GM23248 (cell line): ENCODE results near the gene DNAJC12. TPM values are rescaled to one million over a fixed set of nuclear protein-coding genes. Genes with fewer than 3 reads are reported as not detected.

Experiments used
- DNase-seq: peaks from one replicate; pipeline ENCODE4 v3.0.0-alpha.2; 2015
- H2AFZ ChIP-seq: fragments of 200-600 bp; sonication (generic); 2 replicates; pipeline ENCODE4 v1.6.1; 2016; ENCODE audit warnings: antibody characterized with exemption
- H3F3A ChIP-seq: fragments of 200-600 bp; sonication (generic); 2 replicates; pipeline ENCODE4 v1.6.1; 2016; ENCODE audit warnings: mild to moderate bottlenecking, antibody characterized with exemption, mixed run types; ENCODE audit not compliant: insufficient read depth
- H3K27ac ChIP-seq: fragments of 200-600 bp; sonication (generic); 2 replicates; pipeline ENCODE4 v1.5.1; 2016; ENCODE audit warnings: mild to moderate bottlenecking
- H3K27me3 ChIP-seq: fragments of 200-600 bp; sonication (generic); replicated peaks from 2 replicates; pipeline ENCODE4 v1.6.1; 2016; ENCODE audit warnings: mild to moderate bottlenecking; ENCODE audit not compliant: insufficient read depth
- H3K36me3 ChIP-seq: fragments of 200-600 bp; sonication (generic); 2 replicates; pipeline ENCODE4 v1.6.1; 2016; ENCODE audit warnings: low read depth, mild to moderate bottlenecking
- H3K4me1 ChIP-seq: fragments of 200-600 bp; sonication (generic); 2 replicates; pipeline ENCODE4 v1.6.1; 2016; ENCODE audit warnings: mild to moderate bottlenecking; ENCODE audit not compliant: insufficient read depth
- H3K4me2 ChIP-seq: fragments of 200-600 bp; sonication (generic); one replicate; pipeline ENCODE4 v1.6.1; 2016; ENCODE audit warnings: mild to moderate bottlenecking; ENCODE audit not compliant: unreplicated experiment
- H3K4me3 ChIP-seq: fragments of 200-600 bp; sonication (generic); 2 replicates; pipeline ENCODE4 v1.5.1; 2016; ENCODE audit warnings: mild to moderate bottlenecking
- H3K79me2 ChIP-seq: fragments of 200-600 bp; sonication (generic); 2 replicates; pipeline ENCODE4 v1.6.1; 2016; ENCODE audit warnings: mild to moderate bottlenecking; ENCODE audit not compliant: insufficient read depth
- H3K9ac ChIP-seq: fragments of 200-600 bp; sonication (generic); 2 replicates; pipeline ENCODE4 v1.6.1; 2016; ENCODE audit warnings: mild to moderate bottlenecking
- H3K9me2 ChIP-seq: fragments of 200-600 bp; sonication (generic); 2 replicates; pipeline ENCODE4 v1.6.1; 2016; ENCODE audit warnings: mixed run types, mild to moderate bottlenecking, moderate library complexity; ENCODE audit not compliant: insufficient read depth
- H3K9me3 ChIP-seq: fragments of 200-600 bp; sonication (generic); one replicate; pipeline ENCODE4 v1.6.1; 2017; ENCODE audit warnings: low read depth
- H4K20me1 ChIP-seq: fragments of 200-600 bp; sonication (generic); 2 replicates; pipeline ENCODE4 v1.6.0; 2016; ENCODE audit not compliant: insufficient read depth
- EZH2 ChIP-seq: fragments of 200-600 bp; sonication (generic); IDR thresholded peaks from 2 replicates; pipeline ENCODE4 v1.6.1; 2018; ENCODE audit warnings: antibody characterized with exemption, mild to moderate bottlenecking; ENCODE audit not compliant: insufficient read depth, poor library complexity, severe bottlenecking
- EZH2phosphoT487 ChIP-seq: fragments of 200-600 bp; sonication (generic); IDR thresholded peaks from 2 replicates; pipeline ENCODE4 v1.6.1; 2018; ENCODE audit warnings: antibody characterized with exemption, moderate library complexity, mild to moderate bottlenecking, low read depth; ENCODE audit not compliant: insufficient read depth
- WGBS, 2 experiments: methylation state at CpG; one replicate each; pipeline ENCODE4 v1.1.6; 2015 to 2017; ENCODE audit warnings: low lambda C conversion rate in 2 of 2, low coverage in 1 of 2; ENCODE audit errors: missing lambda C conversion rate in 2 of 2; 5-methylcytosine and 5-hydroxymethylcytosine counted together
- in situ Hi-C: fragments of 300-500 bp; cut with MboI; formaldehyde crosslinking; loops from 2 replicates; pipeline ENCODE4 v1.15.0; 2020
- polyA plus RNA-seq: library from polyadenylated mRNA; unstranded; fragments of >200 nt; fragmentation: Nextera tagmentation; extraction: Ambion mirVana; gene quantifications from 2 replicates; pipeline ENCODE4 v1.2.1, GENCODE V29; 2016
- total RNA-seq: library from RNA; depleted of rRNA; stranded (reverse); fragments of >200 nt; shearing (Covaris generic); gene quantifications from 2 replicates; pipeline ENCODE4 v1.2.3, GENCODE V29; 2014

DNAJC12 gene
- total and polyA plus RNA-seq, 2 experiments from 2014 or later: 0.76 to 1.2 TPM

DNA sequence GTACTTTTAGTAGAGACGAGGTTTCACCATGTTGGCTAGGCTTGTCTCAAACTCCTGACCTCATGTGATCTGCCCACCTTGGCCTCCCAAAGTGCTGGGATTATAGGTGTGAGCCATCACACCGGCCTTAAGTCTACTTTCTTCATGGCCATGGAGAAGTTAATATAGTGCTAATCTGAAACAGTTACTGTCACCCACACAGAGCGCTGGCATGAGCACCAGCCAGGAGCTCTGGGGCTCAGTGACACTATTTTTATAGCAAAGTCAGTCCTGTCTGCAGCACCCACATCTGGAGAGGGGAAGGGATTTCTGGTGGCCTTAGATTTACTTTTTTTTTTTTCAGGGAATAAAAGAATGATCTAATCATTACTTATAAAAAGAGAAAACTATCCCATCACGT lies 21.3 kb downstream of the DNAJC12 start:
- H3K27ac ChIP-seq: no peak overlapping the region
- in situ Hi-C loops: no loop called here
- no peak overlapping the region for H3K4me2 ChIP-seq
- no peak overlapping the region for H2AFZ ChIP-seq
- H3K36me3 ChIP-seq: no peaks in the 10 kb centered on the region
- H3K9me3 ChIP-seq: no peaks in the 10 kb centered on the region
- no peaks in the 10 kb centered on the region for H4K20me1 ChIP-seq
- H3F3A ChIP-seq: no peaks in the 10 kb centered on the region
- 0 out of 2 replicates have a peak, but pooled peaks cover 5% of the 10 kb centered on the region for H3K27me3 ChIP-seq
- no peak overlapping the region for H3K4me3 ChIP-seq
- no peak for DNase-seq
- no peaks in the 10 kb centered on the region for H3K9me2 ChIP-seq
- 38 to 45% methylated on average over 4 of the region's 4 CpGs for WGBS, 2 experiments
- no peak for TF ChIP-seq EZH2
- TF ChIP-seq EZH2phosphoT487: no peak
- no peaks in the 10 kb centered on the region; the same call in 1 of the 2 replicates for H3K4me1 ChIP-seq
- H3K79me2 ChIP-seq: no peaks in the 10 kb centered on the region
- no peak overlapping the region for H3K9ac ChIP-seq

DNA sequence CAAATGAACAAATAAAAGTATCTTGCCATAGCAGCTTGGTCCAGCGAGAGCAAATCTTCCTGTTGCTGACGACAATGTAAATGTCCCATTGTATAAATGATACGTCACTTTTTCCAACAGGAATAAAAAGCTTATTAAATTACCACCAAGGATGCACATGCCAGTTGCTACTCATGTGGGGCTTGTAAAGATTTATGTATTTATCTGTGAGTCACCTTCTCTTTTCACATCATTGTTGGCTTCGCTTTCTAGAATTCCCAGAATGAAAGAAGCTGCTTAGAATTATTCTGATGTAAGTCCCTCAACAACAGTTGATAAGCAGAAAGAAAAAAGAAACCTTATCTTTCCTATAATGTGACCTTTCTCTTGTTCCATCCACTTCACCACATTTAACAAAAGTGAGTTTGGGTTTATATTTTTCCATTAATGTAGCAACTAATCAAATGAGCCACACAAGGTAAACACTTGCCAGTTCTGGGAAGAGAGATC lies 22.4 kb downstream of the DNAJC12 start:
- no peaks in the 10 kb centered on the region for H3K36me3 ChIP-seq
- 78 to 85% methylated on average over 4 of the region's 4 CpGs for WGBS, 2 experiments
- H2AFZ ChIP-seq: no peak overlapping the region
- H3K4me3 ChIP-seq: no peak overlapping the region
- 0 out of 2 replicates have a peak, but pooled peaks cover 5% of the 10 kb centered on the region for H3K27me3 ChIP-seq
- no peaks in the 10 kb centered on the region for H4K20me1 ChIP-seq
- no peaks in the 10 kb centered on the region for H3K79me2 ChIP-seq
- H3F3A ChIP-seq: no peaks in the 10 kb centered on the region
- H3K4me1 ChIP-seq: no peaks in the 10 kb centered on the region; the same call in 1 of the 2 replicates
- H3K27ac ChIP-seq: no peak overlapping the region
- TF ChIP-seq EZH2phosphoT487: no peak
- no peak for TF ChIP-seq EZH2
- DNase-seq: no peak
- no peak overlapping the region for H3K9ac ChIP-seq
- H3K4me2 ChIP-seq: no peak overlapping the region
- H3K9me2 ChIP-seq: no peaks in the 10 kb centered on the region
- H3K9me3 ChIP-seq: no peaks in the 10 kb centered on the region
- in situ Hi-C loops: no loop called here

DNA sequence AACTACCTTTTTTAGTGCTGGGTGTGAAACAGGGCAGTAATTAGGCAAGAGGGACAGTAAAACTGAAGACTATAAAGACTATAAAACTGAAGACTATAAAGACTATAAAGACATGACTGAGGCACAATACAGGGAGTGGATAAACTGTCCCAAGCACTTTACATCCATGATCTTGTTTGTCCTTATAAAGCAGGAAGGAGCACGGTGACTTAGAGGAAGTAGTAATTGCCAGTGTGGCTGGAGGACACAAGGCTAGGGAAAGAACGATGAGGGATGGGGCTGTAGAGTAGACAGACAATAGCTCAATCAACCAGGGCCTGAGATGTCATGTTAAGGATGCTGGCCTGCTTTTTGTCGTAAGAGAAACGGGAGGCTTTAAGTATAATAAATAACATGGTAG lies 26.0 kb downstream of the DNAJC12 start:
- Histone ChIP-seq H3F3A (no peaks in the 10 kb centered on the region), H3K9me3 (no peaks in the 10 kb centered on the region), H3K4me1 (no peaks in the 10 kb centered on the region), H3K9me2 (no peaks in the 10 kb centered on the region), H3K4me2 (no peak overlapping the region), H3K79me2 (no peaks in the 10 kb centered on the region), H3K9ac (no peak overlapping the region), H3K27me3 (0 out of 2 replicates have a peak, but pooled peaks cover 5% of the 10 kb centered on the region), H3K27ac (no peak overlapping the region), H4K20me1 (no peaks in the 10 kb centered on the region), H2AFZ (no peak overlapping the region), H3K36me3 (no peaks in the 10 kb centered on the region), H3K4me3 (no peak overlapping the region)
- TF ChIP-seq EZH2phosphoT487 (no peak), EZH2 (no peak)
- in situ Hi-C loops: no loop called here
- WGBS, 2 experiments: 47 to 50% methylated on average over 4 of the region's 4 CpGs
- DNase-seq: no peak

DNA sequence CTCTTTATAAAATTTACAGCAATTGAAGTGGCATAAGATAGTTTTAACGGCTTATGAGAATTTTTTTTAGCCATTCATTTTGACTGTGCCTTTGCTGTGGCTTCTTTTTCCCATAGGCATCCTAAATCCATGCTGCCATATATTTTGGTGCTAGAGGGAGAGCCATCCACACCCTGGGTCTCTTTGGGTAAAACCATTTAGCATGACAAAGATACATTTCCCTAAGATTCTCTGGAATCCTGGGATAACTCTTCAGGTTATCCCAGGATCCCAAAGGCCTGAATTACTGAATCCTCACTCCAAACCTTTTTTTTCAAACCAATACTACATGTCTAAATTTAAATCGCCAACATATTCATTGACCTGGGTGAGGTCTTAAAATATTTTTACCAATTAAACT lies 28.9 kb downstream of the DNAJC12 start:
- Histone ChIP-seq H3K4me3 (no peak overlapping the region), H3K9ac (no peak overlapping the region), H3F3A (no peaks in the 10 kb centered on the region), H3K4me1 (no peaks in the 10 kb centered on the region), H3K27me3 (no peaks in the 10 kb centered on the region), H3K4me2 (no peak overlapping the region), H3K9me3 (no peaks in the 10 kb centered on the region), H3K79me2 (no peaks in the 10 kb centered on the region), H3K9me2 (no peaks in the 10 kb centered on the region), H3K27ac (no peak overlapping the region), H2AFZ (no peak overlapping the region), H3K36me3 (no peaks in the 10 kb centered on the region), H4K20me1 (no peaks in the 10 kb centered on the region)
- WGBS, 2 experiments: 70 to 81% methylated on average over 2 of the region's 2 CpGs
- no peak for DNase-seq
- TF ChIP-seq EZH2phosphoT487: no peak
- TF ChIP-seq EZH2: no peak
- in situ Hi-C loops: no loop called here

DNA sequence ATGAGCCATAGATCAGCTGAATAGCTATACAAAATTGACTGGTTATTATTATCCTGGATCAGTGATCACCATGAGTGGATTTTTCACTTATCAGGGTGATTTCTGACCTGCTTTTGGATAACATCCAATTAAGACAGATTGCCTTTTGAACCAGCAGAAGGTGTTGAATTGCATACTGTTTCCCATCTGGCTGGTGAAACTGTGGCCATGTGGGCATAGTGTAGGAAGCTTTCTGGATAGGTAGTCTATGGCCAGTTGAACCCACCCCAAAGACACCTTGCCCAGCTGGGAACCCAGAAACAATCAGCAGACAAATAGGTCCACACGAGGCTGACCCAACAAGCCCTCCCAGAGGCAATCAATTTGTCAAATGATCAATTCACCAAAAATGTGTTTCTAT lies 29.3 kb downstream of the DNAJC12 start:
- no peaks in the 10 kb centered on the region for H3K4me1 ChIP-seq
- no peaks in the 10 kb centered on the region for H3K9me2 ChIP-seq
- no peaks in the 10 kb centered on the region for H3K79me2 ChIP-seq
- no peaks in the 10 kb centered on the region for H3K36me3 ChIP-seq
- DNase-seq: no peak
- H2AFZ ChIP-seq: no peak overlapping the region
- H3K27ac ChIP-seq: no peak overlapping the region
- no peaks in the 10 kb centered on the region for H3F3A ChIP-seq
- in situ Hi-C loops: no loop called here
- no peaks in the 10 kb centered on the region for H3K9me3 ChIP-seq
- no peak overlapping the region for H3K9ac ChIP-seq
- H4K20me1 ChIP-seq: no peaks in the 10 kb centered on the region
- no peak overlapping the region for H3K4me2 ChIP-seq
- TF ChIP-seq EZH2phosphoT487 (no peak), EZH2 (no peak)
- H3K4me3 ChIP-seq: no peak overlapping the region
- 6 to 15% methylated on average over 1 of the region's 1 CpG for WGBS, 2 experiments
- no peaks in the 10 kb centered on the region for H3K27me3 ChIP-seq
